Measurements from ENCODE around the gene KREMEN1. TPM values are rescaled to one million over a fixed set of nuclear protein-coding genes. Genes with fewer than 3 reads are reported as not detected.

KREMEN1 gene
- total and polyA plus RNA-seq, 2 experiments from 2014 or later: 1.8 to 3.8 TPM

DNA sequence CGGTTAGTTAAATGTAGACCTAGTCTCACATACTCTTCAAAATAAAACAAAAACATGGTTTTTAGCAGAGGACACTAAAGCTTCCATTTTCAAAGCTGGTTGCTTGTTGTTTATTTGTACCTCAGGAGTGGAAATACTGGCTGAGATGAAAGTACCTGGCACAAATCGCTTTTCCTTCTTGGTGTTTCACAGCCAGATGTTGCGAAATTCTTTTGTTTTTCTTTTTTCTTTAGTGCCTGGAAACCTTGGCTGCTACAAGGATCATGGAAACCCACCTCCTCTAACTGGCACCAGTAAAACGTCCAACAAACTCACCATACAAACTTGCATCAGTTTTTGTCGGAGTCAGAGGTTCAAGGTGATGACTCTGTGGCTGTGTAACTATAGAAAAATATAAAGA lies 48.3 kb downstream of the KREMEN1 start:
- peaks cover 4% of the 10 kb centered on the region for H3K36me3 Mint-ChIP-seq (ENCODE audit: low read depth)
- H3K9me3 Mint-ChIP-seq: peaks cover 15% of the 10 kb centered on the region
- Histone ChIP-seq H2AFZ (no peak overlapping the region), H3K27ac (ENCODE audit: low read depth) (no peak overlapping the region), H3K79me2 (replicated peaks; ENCODE audit: insufficient read depth) (no peaks in the 10 kb centered on the region), H3K36me3 (ENCODE audit: insufficient read depth) (no peaks in the 10 kb centered on the region), H3K4me3 (no peak overlapping the region), H3F3A (replicated peaks; ENCODE audit: low read depth) (no peaks in the 10 kb centered on the region; the same call in 1 of the 2 replicates), H3K9me2 (ENCODE audit: insufficient read depth) (no peaks in the 10 kb centered on the region), H3K27me3 (ENCODE audit: insufficient read depth) (no peaks in the 10 kb centered on the region), H4K20me1 (replicated peaks; ENCODE audit: insufficient read depth) (no peaks in the 10 kb centered on the region), H3K4me2 (no peak overlapping the region), H3K4me1 (ENCODE audit: insufficient read depth) (no peaks in the 10 kb centered on the region)
- no peak for TF ChIP-seq ZNF114 (CRISPR knock-in tag; IDR thresholded peaks at IDR 0.05)
- TF ChIP-seq ZNF331 (CRISPR knock-in tag; IDR thresholded peaks at IDR 0.05; ENCODE audit: low read depth): no peak
- no peak for TF ChIP-seq EZH2 (IDR thresholded peaks at IDR 0.05; ENCODE audit: low read depth, unreplicated experiment)
- TF ChIP-seq POLR2AphosphoS5 (IDR thresholded peaks at IDR 0.05; ENCODE audit: low read depth): no peak
- TF ChIP-seq NANOG (IDR thresholded peaks at IDR 0.05; ENCODE audit: borderline replicate concordance): no peak
- no peak for TF ChIP-seq STAT1 (IDR thresholded peaks at IDR 0.05; ENCODE audit: unreplicated experiment)
- TF ChIP-seq, protein P1, sequence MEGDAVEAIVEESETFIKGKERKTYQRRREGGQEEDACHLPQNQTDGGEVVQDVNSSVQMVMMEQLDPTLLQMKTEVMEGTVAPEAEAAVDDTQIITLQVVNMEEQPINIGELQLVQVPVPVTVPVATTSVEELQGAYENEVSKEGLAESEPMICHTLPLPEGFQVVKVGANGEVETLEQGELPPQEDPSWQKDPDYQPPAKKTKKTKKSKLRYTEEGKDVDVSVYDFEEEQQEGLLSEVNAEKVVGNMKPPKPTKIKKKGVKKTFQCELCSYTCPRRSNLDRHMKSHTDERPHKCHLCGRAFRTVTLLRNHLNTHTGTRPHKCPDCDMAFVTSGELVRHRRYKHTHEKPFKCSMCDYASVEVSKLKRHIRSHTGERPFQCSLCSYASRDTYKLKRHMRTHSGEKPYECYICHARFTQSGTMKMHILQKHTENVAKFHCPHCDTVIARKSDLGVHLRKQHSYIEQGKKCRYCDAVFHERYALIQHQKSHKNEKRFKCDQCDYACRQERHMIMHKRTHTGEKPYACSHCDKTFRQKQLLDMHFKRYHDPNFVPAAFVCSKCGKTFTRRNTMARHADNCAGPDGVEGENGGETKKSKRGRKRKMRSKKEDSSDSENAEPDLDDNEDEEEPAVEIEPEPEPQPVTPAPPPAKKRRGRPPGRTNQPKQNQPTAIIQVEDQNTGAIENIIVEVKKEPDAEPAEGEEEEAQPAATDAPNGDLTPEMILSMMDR (conservative IDR thresholded peaks at IDR 0.05; ENCODE audit: low read depth in 2 of 2): no peak
- no peak for TF ChIP-seq EZH2phosphoT487 (IDR thresholded peaks at IDR 0.05; ENCODE audit: unreplicated experiment)
- TF ChIP-seq JUNB (IDR thresholded peaks at IDR 0.05; ENCODE audit: unreplicated experiment): no peak
- DNase-seq (ENCODE audit: low spot score) (no peak), ATAC-seq (no peak)
- no peak overlapping the region for H3K27ac Mint-ChIP-seq
- H3K4me3 Mint-ChIP-seq: no peak overlapping the region
- peaks cover 7% of the 10 kb centered on the region for H3K27me3 Mint-ChIP-seq (ENCODE audit: insufficient read depth, low read depth, poor library complexity)
- H3K4me1 Mint-ChIP-seq: no peaks in the 10 kb centered on the region; the same call in 2 of the 3 replicates

DNA sequence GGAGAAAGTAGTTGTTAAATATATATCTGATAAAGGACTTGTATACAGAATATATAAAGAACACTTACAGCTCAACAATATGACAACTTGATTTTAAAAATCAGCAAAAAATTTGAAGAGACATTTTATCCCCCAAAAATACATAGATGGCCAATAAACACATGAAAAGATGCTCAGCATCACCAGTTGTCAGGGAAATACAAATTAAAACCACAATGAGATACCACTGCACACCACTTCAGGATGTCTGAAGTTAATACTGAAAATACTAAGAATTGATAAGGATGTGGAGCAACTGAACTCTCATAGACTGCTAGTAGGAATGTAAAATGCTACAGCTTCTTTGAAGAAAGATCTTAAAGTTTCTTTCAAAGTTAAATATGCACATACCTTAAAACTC lies 49.2 kb downstream of the KREMEN1 start:
- Histone ChIP-seq H3F3A (replicated peaks; ENCODE audit: low read depth) (no peaks in the 10 kb centered on the region; the same call in 1 of the 2 replicates), H2AFZ (no peak overlapping the region), H3K4me1 (ENCODE audit: insufficient read depth) (no peaks in the 10 kb centered on the region), H3K4me2 (no peak overlapping the region), H3K27me3 (ENCODE audit: insufficient read depth) (no peaks in the 10 kb centered on the region), H3K9me2 (ENCODE audit: insufficient read depth) (no peaks in the 10 kb centered on the region), H3K36me3 (ENCODE audit: insufficient read depth) (no peaks in the 10 kb centered on the region), H3K79me2 (replicated peaks; ENCODE audit: insufficient read depth) (no peaks in the 10 kb centered on the region), H3K27ac (ENCODE audit: low read depth) (no peak overlapping the region), H3K4me3 (no peak overlapping the region), H4K20me1 (replicated peaks; ENCODE audit: insufficient read depth) (no peaks in the 10 kb centered on the region)
- peaks cover 15% of the 10 kb centered on the region for H3K9me3 Mint-ChIP-seq
- peaks cover 7% of the 10 kb centered on the region for H3K27me3 Mint-ChIP-seq (ENCODE audit: insufficient read depth, low read depth, poor library complexity)
- H3K4me3 Mint-ChIP-seq: no peak overlapping the region
- DNase-seq (ENCODE audit: low spot score) (no peak), ATAC-seq (no peak)
- no peak overlapping the region for H3K27ac Mint-ChIP-seq
- peaks cover 4% of the 10 kb centered on the region for H3K36me3 Mint-ChIP-seq (ENCODE audit: low read depth)
- H3K4me1 Mint-ChIP-seq: no peaks in the 10 kb centered on the region; the same call in 2 of the 3 replicates
- no peak for TF ChIP-seq NANOG (IDR thresholded peaks at IDR 0.05; ENCODE audit: borderline replicate concordance)
- TF ChIP-seq ZNF114 (CRISPR knock-in tag; IDR thresholded peaks at IDR 0.05): no peak
- TF ChIP-seq POLR2AphosphoS5 (IDR thresholded peaks at IDR 0.05; ENCODE audit: low read depth): no peak
- TF ChIP-seq JUNB (IDR thresholded peaks at IDR 0.05; ENCODE audit: unreplicated experiment): no peak
- TF ChIP-seq EZH2 (IDR thresholded peaks at IDR 0.05; ENCODE audit: low read depth, unreplicated experiment): no peak
- TF ChIP-seq, protein P2, sequence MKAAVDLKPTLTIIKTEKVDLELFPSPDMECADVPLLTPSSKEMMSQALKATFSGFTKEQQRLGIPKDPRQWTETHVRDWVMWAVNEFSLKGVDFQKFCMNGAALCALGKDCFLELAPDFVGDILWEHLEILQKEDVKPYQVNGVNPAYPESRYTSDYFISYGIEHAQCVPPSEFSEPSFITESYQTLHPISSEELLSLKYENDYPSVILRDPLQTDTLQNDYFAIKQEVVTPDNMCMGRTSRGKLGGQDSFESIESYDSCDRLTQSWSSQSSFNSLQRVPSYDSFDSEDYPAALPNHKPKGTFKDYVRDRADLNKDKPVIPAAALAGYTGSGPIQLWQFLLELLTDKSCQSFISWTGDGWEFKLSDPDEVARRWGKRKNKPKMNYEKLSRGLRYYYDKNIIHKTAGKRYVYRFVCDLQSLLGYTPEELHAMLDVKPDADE (IDR thresholded peaks at IDR 0.05): no peak
- TF ChIP-seq EZH2phosphoT487 (IDR thresholded peaks at IDR 0.05; ENCODE audit: unreplicated experiment): no peak
- TF ChIP-seq, protein P1 (conservative IDR thresholded peaks at IDR 0.05; ENCODE audit: low read depth in 2 of 2): no peak
